Fibroblast of villous mesenchyme (primary cell): ENCODE measurements around the gene AMMECR1L. TPM values are rescaled to one million over a fixed set of nuclear protein-coding genes. Genes with fewer than 3 reads are reported as not detected.
"Not testable (repeated sequence)": the region's sequence is repeated elsewhere in the genome, so short reads cannot be mapped to it uniquely, and the experiment has no call there.

Experiments
- DNase-seq: peaks from one replicate; pipeline ENCODE4 v3.0.0-alpha.2; 2010; ENCODE audit warnings: low read depth
- H3K4me3 ChIP-seq: 2 replicates; pipeline ENCODE4 v1.5.1; 2011; ENCODE audit warnings: low read depth, mild to moderate bottlenecking, low read length
- total RNA-seq: library from RNA; depleted of rRNA; stranded (reverse); fragments of >200 nt; gene quantifications from 2 replicates; pipeline ENCODE4 v1.2.3, GENCODE V29; 2012
- TF ChIP-seq, protein P1 (sequence below): IDR thresholded peaks from 2 replicates; pipeline ENCODE4 v1.5.1; 2012; ENCODE audit warnings: low read depth, mild to moderate bottlenecking, low read length; ENCODE audit not compliant: insufficient read depth

Gene AMMECR1L
- total RNA-seq, 1 donor: 22.0 TPM

DNA sequence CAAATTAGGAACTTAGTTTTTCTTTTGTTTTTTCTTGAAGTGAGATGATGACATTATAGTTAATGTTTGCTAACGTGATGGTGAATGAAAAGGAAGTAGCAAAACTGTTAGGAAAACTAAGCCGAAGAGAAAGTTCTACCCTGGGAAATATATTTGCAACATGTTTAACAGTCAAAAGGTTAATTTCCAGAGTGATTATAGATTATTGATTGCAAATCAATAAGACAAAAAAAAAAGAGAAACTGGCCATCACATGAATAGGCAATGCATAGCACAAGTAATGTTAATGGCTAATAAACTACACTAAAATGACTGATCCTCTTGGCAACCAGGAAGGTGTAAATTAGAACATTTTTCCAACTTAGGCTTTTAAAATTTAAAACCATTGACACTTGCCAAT is 26.0 kb upstream of the AMMECR1L start:
- TF ChIP-seq, protein P1, sequence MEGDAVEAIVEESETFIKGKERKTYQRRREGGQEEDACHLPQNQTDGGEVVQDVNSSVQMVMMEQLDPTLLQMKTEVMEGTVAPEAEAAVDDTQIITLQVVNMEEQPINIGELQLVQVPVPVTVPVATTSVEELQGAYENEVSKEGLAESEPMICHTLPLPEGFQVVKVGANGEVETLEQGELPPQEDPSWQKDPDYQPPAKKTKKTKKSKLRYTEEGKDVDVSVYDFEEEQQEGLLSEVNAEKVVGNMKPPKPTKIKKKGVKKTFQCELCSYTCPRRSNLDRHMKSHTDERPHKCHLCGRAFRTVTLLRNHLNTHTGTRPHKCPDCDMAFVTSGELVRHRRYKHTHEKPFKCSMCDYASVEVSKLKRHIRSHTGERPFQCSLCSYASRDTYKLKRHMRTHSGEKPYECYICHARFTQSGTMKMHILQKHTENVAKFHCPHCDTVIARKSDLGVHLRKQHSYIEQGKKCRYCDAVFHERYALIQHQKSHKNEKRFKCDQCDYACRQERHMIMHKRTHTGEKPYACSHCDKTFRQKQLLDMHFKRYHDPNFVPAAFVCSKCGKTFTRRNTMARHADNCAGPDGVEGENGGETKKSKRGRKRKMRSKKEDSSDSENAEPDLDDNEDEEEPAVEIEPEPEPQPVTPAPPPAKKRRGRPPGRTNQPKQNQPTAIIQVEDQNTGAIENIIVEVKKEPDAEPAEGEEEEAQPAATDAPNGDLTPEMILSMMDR: no peak
- DNase-seq: no peak
- H3K4me3 ChIP-seq: no peak overlapping the region

DNA sequence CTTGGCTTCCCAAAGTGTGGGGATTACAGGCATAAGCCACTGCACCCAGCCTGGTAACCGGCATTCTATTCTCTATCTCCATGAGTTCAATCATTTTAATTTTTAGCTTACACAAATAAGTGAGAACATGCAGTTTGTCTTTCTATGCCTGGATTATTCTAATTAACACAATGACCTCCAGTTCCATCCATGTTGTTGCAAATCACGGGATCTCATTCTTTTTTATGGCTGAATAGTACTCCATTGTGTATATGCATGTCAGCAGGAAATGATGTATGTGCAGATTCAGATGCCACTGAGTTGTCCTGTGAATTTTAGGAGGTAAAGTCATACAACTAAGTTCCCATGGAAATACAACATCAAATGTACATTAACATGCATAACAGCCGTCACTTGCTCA is 24.7 kb upstream of the AMMECR1L start:
- H3K4me3 ChIP-seq: no peak overlapping the region
- DNase-seq: no peak
- TF ChIP-seq, protein P1: no peak

- H3K4me3 ChIP-seq: no peak overlapping the region
- TF ChIP-seq, protein P1: no peak
- no peak for DNase-seq
These were observed 23.3 kb upstream of the AMMECR1L start for GRCh38 chr2:127909019-127909418.

GRCh38 chr2:127907733-127908400 is 22.1 kb upstream of the AMMECR1L start:
- H3K4me3 ChIP-seq, DNase-seq: not testable (repeated sequence)

- TF ChIP-seq, protein P1: no peak
- DNase-seq: peak; percentile 3
- no peak overlapping the region for H3K4me3 ChIP-seq
These were observed 20.6 kb upstream of the AMMECR1L start for GRCh38 chr2:127906206-127906926.

- TF ChIP-seq, protein P1: no peak
- no peak overlapping the region for H3K4me3 ChIP-seq
- peak; percentile 44 for DNase-seq
These were observed 15.7 kb upstream of the AMMECR1L start for GRCh38 chr2:127901339-127902056.
